ENCODE data around the gene ALDH1L1.

DNA sequence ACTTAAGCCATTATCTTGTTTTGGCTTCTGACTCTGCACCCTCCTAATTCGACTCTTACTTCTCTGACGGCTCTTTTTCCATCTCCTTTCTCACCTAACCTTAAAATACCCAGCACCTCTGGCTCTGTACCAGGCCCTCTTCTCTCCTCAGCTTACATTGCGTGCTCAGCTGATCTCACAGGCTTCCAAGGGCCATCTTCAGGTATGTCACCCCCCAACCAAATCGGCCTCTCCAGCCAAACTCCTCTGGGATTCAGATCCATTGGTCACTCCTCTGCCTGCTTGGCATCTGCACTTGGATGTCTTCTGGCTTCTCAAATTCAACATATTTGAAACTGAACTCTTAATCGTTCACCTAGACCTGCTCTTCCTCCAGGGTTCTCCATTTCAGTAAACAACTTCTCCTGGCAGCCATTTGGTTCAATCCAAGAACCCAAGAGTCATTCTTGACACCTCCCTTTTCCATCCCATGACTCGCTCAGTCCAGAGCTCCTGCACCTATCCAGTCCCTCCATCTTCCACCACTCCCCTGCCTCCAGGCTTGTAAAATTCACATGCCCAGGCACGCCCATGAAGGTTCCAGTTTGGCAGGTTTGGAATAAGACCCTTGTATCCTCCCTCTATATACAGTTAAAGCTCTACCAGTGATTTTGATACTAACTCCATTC is 61.2 kb downstream of the ALDH1L1 start:
- TF ChIP-seq CTCF (IDR thresholded peaks at IDR 0.05), result no peak
- TF ChIP-seq EZH2 (IDR thresholded peaks at IDR 0.05; ENCODE audit: borderline replicate concordance, insufficient read depth, low read depth, low read length, poor library complexity, severe bottlenecking), result no peak
